ENCODE data around the gene IQSEC1. TPM values are rescaled to one million over a fixed set of nuclear protein-coding genes. Genes with fewer than 3 reads are reported as not detected.
A peak's percentile ranks its signal among the peaks of the same experiment; 100 is the strongest.

IQSEC1 gene
- total and polyA plus RNA-seq, 2 donors = 9.4 to 21.9 TPM

GRCh38 chr3:12922306-12922705 lies 150.9 kb downstream of the IQSEC1 start:
- DNase-seq (ENCODE audit: low read depth in 6 of 9, low spot score in 9 of 9) = no peak
- 97% methylated on average over 7 of the region's 7 CpGs for WGBS

DNA sequence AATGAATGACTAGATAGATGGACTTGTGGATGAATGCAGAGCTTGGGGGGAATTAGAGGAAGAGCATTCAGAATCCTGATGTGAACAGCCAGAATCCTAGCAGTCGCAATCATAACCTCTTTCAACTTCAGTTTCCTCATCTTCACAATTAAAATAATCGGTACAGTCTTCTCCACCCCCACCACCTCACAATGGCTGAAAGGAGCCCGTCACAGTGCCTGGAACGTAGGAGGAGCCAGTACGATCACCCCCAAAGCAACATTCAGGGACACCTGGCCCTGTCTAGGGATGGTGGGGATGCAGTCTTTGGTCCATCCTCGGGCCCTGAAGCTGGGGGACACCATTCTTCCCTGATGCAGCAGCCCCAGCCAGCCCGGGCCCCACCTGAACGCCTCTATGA lies 151.5 kb downstream of the IQSEC1 start:
- Histone ChIP-seq H3K9me3 (ENCODE audit: control insufficient read depth in 2 of 2, insufficient read depth in 1 of 2, low read length in 1 of 2) (no peaks in the 10 kb centered on the region), H3K36me3 (ENCODE audit: control insufficient read depth in 2 of 2, insufficient read depth in 2 of 2, low read length in 1 of 2) (peaks cover 57 to 73% of the 10 kb centered on the region in 2 donors), H3K4me1 (ENCODE audit: control insufficient read depth in 2 of 2, insufficient read depth in 2 of 2, low read length in 2 of 2) (peaks cover 3 to 6% of the 10 kb centered on the region in 2 donors), H3K4me3 (ENCODE audit: low read length in 2 of 2) (no peak overlapping the region), H3K27me3 (ENCODE audit: control insufficient read depth in 2 of 2, insufficient read depth in 1 of 2, low read length in 1 of 2) (no peaks in the 10 kb centered on the region), H3K27ac (ENCODE audit: low read depth in 1 of 2, low read length in 1 of 2) (no peak overlapping the region)
- DNase-seq (ENCODE audit: low read depth in 6 of 9, low spot score in 9 of 9) = no peak
- WGBS = 97% methylated on average over 8 of the region's 8 CpGs

More at GRCh38 chr3:12922306-12922705, 150.9 kb downstream of the IQSEC1 start:
- Histone ChIP-seq H3K4me1 (ENCODE audit: control insufficient read depth in 2 of 2, insufficient read depth in 2 of 2, low read length in 2 of 2) (peaks cover 0 to under 1% of the 10 kb centered on the region in 2 donors), H3K27me3 (ENCODE audit: control insufficient read depth in 2 of 2, insufficient read depth in 1 of 2, low read length in 1 of 2) (no peaks in the 10 kb centered on the region), H3K27ac (ENCODE audit: low read depth in 1 of 2, low read length in 1 of 2) (no peak overlapping the region), H3K4me3 (ENCODE audit: low read length in 2 of 2) (no peak overlapping the region), H3K9me3 (ENCODE audit: control insufficient read depth in 2 of 2, insufficient read depth in 1 of 2, low read length in 1 of 2) (no peaks in the 10 kb centered on the region), H3K36me3 (ENCODE audit: control insufficient read depth in 2 of 2, insufficient read depth in 2 of 2, low read length in 1 of 2) (peaks cover 55 to 73% of the 10 kb centered on the region in 2 donors)

DNA sequence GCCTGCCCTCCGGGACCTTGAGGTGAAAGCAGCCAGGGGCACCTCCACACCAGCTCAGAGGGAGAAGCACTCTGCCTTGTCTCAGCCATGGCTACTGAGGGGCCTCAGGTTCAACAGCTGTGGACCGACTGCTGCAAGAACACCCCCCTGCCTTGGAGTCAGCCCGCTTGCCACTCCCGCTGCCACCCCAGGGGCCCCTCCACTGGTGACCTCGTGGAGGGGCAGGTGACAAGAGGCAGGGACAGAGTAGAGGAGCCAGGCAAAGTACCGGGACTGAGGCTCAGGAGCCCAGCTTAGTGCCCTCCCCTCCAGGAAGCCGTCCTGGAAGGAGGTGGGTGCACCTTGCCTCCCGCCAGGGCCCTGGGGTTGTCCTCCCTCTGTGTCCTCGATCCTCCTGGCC lies 152.3 kb downstream of the IQSEC1 start:
- no peak overlapping the region for H3K27ac ChIP-seq (ENCODE audit: low read depth in 1 of 2, low read length in 1 of 2)
- H3K4me3 ChIP-seq (ENCODE audit: low read length in 2 of 2) = no peak overlapping the region
- no peaks in the 10 kb centered on the region for H3K9me3 ChIP-seq (ENCODE audit: control insufficient read depth in 2 of 2, insufficient read depth in 1 of 2, low read length in 1 of 2)
- 97% methylated on average over 9 of the region's 9 CpGs for WGBS
- no peaks in the 10 kb centered on the region for H3K27me3 ChIP-seq (ENCODE audit: control insufficient read depth in 2 of 2, insufficient read depth in 1 of 2, low read length in 1 of 2)
- no peak for DNase-seq (ENCODE audit: low read depth in 6 of 9, low spot score in 9 of 9)
- H3K4me1 ChIP-seq (ENCODE audit: control insufficient read depth in 2 of 2, insufficient read depth in 2 of 2, low read length in 2 of 2) = peaks cover 10 to 14% of the 10 kb centered on the region in 2 donors
- peaks cover 57 to 68% of the 10 kb centered on the region in 2 donors for H3K36me3 ChIP-seq (ENCODE audit: control insufficient read depth in 2 of 2, insufficient read depth in 2 of 2, low read length in 1 of 2)

- H3K27ac ChIP-seq (ENCODE audit: low read depth in 1 of 2, low read length in 1 of 2) = no peak overlapping the region
- no peak for DNase-seq (ENCODE audit: low read depth in 6 of 9, low spot score in 9 of 9)
- WGBS = 96% methylated on average over 10 of the region's 10 CpGs
- no peak overlapping the region for H3K4me3 ChIP-seq (ENCODE audit: low read length in 2 of 2)
- peaks cover 11 to 17% of the 10 kb centered on the region in 2 donors for H3K4me1 ChIP-seq (ENCODE audit: control insufficient read depth in 2 of 2, insufficient read depth in 2 of 2, low read length in 2 of 2)
- peaks cover 47 to 62% of the 10 kb centered on the region in 2 donors for H3K36me3 ChIP-seq (ENCODE audit: control insufficient read depth in 2 of 2, insufficient read depth in 2 of 2, low read length in 1 of 2)
- H3K9me3 ChIP-seq (ENCODE audit: control insufficient read depth in 2 of 2, insufficient read depth in 1 of 2, low read length in 1 of 2) = no peaks in the 10 kb centered on the region
- H3K27me3 ChIP-seq (ENCODE audit: control insufficient read depth in 2 of 2, insufficient read depth in 1 of 2, low read length in 1 of 2) = no peaks in the 10 kb centered on the region
Measured at GRCh38 chr3:12919205-12919604, 154.0 kb downstream of the IQSEC1 start.

DNA sequence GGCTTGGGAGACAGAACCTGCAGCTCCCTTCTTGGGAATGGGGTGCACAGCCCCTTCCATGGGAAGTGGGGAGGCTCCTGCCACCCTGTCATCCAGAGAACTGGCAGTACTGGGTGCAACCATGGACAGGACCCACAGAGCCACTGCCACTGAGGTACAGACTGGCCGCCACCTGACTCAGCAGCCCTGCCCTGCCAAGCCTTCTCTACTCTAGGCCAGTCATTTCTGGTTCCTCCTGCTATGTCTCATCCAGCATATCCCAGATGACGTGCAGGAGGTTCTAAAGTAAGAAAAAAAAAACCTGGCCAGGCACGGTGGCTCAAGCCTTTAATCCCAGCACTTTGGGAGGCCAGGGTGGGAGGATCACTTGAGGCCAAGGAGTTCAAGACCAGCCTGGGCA lies 155.0 kb downstream of the IQSEC1 start:
- no peak overlapping the region for H3K27ac ChIP-seq (ENCODE audit: low read depth in 1 of 2, low read length in 1 of 2)
- H3K4me3 ChIP-seq (ENCODE audit: low read length in 2 of 2) = no peak overlapping the region
- peaks cover 39 to 53% of the 10 kb centered on the region in 2 donors for H3K36me3 ChIP-seq (ENCODE audit: control insufficient read depth in 2 of 2, insufficient read depth in 2 of 2, low read length in 1 of 2)
- peaks cover 11 to 17% of the 10 kb centered on the region in 2 donors for H3K4me1 ChIP-seq (ENCODE audit: control insufficient read depth in 2 of 2, insufficient read depth in 2 of 2, low read length in 2 of 2)
- no peaks in the 10 kb centered on the region for H3K9me3 ChIP-seq (ENCODE audit: control insufficient read depth in 2 of 2, insufficient read depth in 1 of 2, low read length in 1 of 2)
- no peaks in the 10 kb centered on the region for H3K27me3 ChIP-seq (ENCODE audit: control insufficient read depth in 2 of 2, insufficient read depth in 1 of 2, low read length in 1 of 2)
- WGBS = 97% methylated on average over 3 of the region's 3 CpGs
- no peak for DNase-seq (ENCODE audit: low read depth in 6 of 9, low spot score in 9 of 9)

DNA sequence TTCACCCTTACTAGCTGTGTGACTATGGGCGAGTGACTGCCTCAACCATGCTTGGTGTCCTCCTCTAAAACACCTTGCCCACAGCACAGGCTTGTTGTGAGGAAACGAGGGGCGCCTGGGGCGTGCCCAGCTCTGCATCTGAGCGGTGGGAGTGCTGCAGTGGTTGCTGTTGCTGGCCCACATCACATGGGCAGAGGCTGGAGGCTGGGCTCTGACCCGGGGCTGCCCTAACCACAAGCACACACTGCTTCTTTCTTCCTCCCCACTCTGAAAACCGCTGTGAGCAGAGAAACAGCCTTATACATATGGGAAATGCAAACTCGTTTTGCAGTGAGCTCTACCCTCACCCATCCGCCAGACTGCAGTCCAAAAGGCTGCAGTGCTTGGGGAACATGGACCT lies 157.1 kb downstream of the IQSEC1 start:
- peak in 7 of 9 donors; percentile 19 to 69 (median 32) for DNase-seq (ENCODE audit: low read depth in 6 of 9, low spot score in 9 of 9)
- Histone ChIP-seq H3K36me3 (ENCODE audit: control insufficient read depth in 2 of 2, insufficient read depth in 2 of 2, low read length in 1 of 2) (peaks cover 35 to 44% of the 10 kb centered on the region in 2 donors), H3K4me1 (ENCODE audit: control insufficient read depth in 2 of 2, insufficient read depth in 2 of 2, low read length in 2 of 2) (peaks cover 11 to 17% of the 10 kb centered on the region in 2 donors), H3K27ac (ENCODE audit: low read depth in 1 of 2, low read length in 1 of 2) (no peak overlapping the region), H3K9me3 (ENCODE audit: control insufficient read depth in 2 of 2, insufficient read depth in 1 of 2, low read length in 1 of 2) (no peaks in the 10 kb centered on the region), H3K27me3 (ENCODE audit: control insufficient read depth in 2 of 2, insufficient read depth in 1 of 2, low read length in 1 of 2) (no peaks in the 10 kb centered on the region), H3K4me3 (ENCODE audit: low read length in 2 of 2) (no peak overlapping the region)
- WGBS = 10% methylated on average over 9 of the region's 9 CpGs

DNA sequence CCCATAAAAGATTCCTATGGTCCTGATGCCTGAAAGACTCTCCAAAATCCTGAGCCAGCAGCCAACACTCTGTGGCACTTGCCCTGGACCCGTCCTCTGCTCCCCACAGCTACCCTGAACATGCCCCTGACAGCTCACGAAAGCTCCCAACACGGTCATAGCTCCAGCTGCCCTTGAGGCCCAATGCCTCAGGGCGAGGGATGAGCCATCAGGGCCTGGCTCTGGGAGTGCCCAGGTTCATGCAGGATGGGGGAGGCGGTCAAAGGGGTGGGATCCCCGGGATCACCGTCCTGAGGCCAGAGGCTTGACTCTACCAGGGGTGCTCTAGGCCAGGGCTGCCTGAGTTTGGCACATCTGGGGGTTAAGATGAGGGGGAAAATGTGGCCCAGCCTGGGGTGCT lies 159.1 kb downstream of the IQSEC1 start:
- Histone ChIP-seq H3K4me1 (ENCODE audit: control insufficient read depth in 2 of 2, insufficient read depth in 2 of 2, low read length in 2 of 2) (peaks cover 11 to 17% of the 10 kb centered on the region in 2 donors), H3K4me3 (ENCODE audit: low read length in 2 of 2) (no peak overlapping the region), H3K27me3 (ENCODE audit: control insufficient read depth in 2 of 2, insufficient read depth in 1 of 2, low read length in 1 of 2) (no peaks in the 10 kb centered on the region), H3K27ac (ENCODE audit: low read depth in 1 of 2, low read length in 1 of 2) (no peak overlapping the region), H3K36me3 (ENCODE audit: control insufficient read depth in 2 of 2, insufficient read depth in 2 of 2, low read length in 1 of 2) (peaks cover 38 to 47% of the 10 kb centered on the region in 2 donors), H3K9me3 (ENCODE audit: control insufficient read depth in 2 of 2, insufficient read depth in 1 of 2, low read length in 1 of 2) (no peaks in the 10 kb centered on the region)
- 97% methylated on average over 7 of the region's 7 CpGs for WGBS
- DNase-seq (ENCODE audit: low read depth in 6 of 9, low spot score in 9 of 9) = no peak

- H3K4me1 ChIP-seq (ENCODE audit: control insufficient read depth in 2 of 2, insufficient read depth in 2 of 2, low read length in 2 of 2) = peaks cover 11 to 13% of the 10 kb centered on the region in 2 donors
- WGBS = 98% methylated on average over 15 of the region's 15 CpGs
- H3K27me3 ChIP-seq (ENCODE audit: control insufficient read depth in 2 of 2, insufficient read depth in 1 of 2, low read length in 1 of 2) = no peaks in the 10 kb centered on the region
- no peak for DNase-seq (ENCODE audit: low read depth in 6 of 9, low spot score in 9 of 9)
- H3K4me3 ChIP-seq (ENCODE audit: low read length in 2 of 2) = no peak overlapping the region
- H3K9me3 ChIP-seq (ENCODE audit: control insufficient read depth in 2 of 2, insufficient read depth in 1 of 2, low read length in 1 of 2) = no peaks in the 10 kb centered on the region
- peaks cover 49 to 62% of the 10 kb centered on the region in 2 donors for H3K36me3 ChIP-seq (ENCODE audit: control insufficient read depth in 2 of 2, insufficient read depth in 2 of 2, low read length in 1 of 2)
- no peak overlapping the region for H3K27ac ChIP-seq (ENCODE audit: low read depth in 1 of 2, low read length in 1 of 2)
Measured at GRCh38 chr3:12911881-12912415, 161.3 kb downstream of the IQSEC1 start.

DNA sequence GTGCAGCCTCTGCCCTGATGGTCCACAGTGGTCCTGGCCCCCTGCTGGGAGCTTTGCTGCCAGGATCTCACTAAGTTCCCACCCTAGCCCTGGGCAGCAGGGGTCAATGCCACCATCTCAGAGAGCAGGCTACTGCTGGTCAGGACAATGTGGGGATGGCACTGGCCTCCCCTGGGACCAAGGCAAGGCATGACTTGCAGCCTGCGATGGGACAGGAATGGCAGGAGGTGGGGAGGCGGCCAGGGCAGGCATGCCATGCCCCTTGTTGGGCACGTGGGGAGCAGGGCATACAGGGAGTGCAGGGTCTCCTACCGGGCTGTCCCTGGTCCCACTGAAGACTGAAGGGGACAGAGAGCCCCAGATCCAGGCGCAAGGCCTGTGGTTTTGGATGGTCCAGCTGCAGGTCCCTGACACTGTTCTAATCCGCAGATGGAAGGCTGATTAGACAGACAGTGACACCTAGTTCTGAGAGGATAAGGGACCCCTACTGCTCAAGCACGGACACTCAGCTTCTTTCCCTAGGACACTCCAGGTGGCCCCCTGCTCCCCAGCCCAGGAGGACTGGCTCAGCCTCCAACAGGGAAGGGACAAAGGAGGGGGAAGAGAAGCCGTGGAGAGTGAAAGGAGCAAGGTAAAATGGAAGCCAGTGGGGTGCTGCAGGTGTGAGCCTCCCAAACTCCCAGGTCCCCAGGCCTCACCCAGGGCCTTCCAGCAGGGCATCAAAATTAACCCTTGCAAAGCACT lies 162.7 kb downstream of the IQSEC1 start:
- Histone ChIP-seq H3K9me3 (ENCODE audit: control insufficient read depth in 2 of 2, insufficient read depth in 1 of 2, low read length in 1 of 2) (no peaks in the 10 kb centered on the region), H3K4me1 (ENCODE audit: control insufficient read depth in 2 of 2, insufficient read depth in 2 of 2, low read length in 2 of 2) (no peaks in the 10 kb centered on the region), H3K27ac (ENCODE audit: low read depth in 1 of 2, low read length in 1 of 2) (no peak overlapping the region), H3K36me3 (ENCODE audit: control insufficient read depth in 2 of 2, insufficient read depth in 2 of 2, low read length in 1 of 2) (peaks cover 63 to 75% of the 10 kb centered on the region in 2 donors), H3K4me3 (ENCODE audit: low read length in 2 of 2) (no peak overlapping the region), H3K27me3 (ENCODE audit: control insufficient read depth in 2 of 2, insufficient read depth in 1 of 2, low read length in 1 of 2) (no peaks in the 10 kb centered on the region)
- WGBS = 97% methylated on average over 8 of the region's 8 CpGs
- no peak for DNase-seq (ENCODE audit: low read depth in 6 of 9, low spot score in 9 of 9)

All from thymus (tissue), 11 donors.